Measurements from ENCODE around the gene ADCK1. TPM values are rescaled to one million over a fixed set of nuclear protein-coding genes. Genes with fewer than 3 reads are reported as not detected.

The ADCK1 gene
- total RNA-seq, 1 donor from 2014 or later = 4.5 TPM

- H3K27me3 ChIP-seq (ENCODE audit: control insufficient read depth, insufficient read depth, low read length) = no peaks in the 10 kb centered on the region
- DNase-seq (ENCODE audit: low read depth) (no peak), FAIRE-seq (no peak)
- no peak for TF ChIP-seq CTCF (IDR thresholded peaks at IDR 0.05; ENCODE audit: insufficient read depth, low read length, severe bottlenecking)
- no peak overlapping the region for H3K4me3 ChIP-seq (ENCODE audit: low read depth, low read length)
- H3K36me3 ChIP-seq (ENCODE audit: control insufficient read depth, insufficient read depth, low read length) = no peaks in the 10 kb centered on the region
Observed at GRCh38 chr14:77869340-77869739, 69.4 kb downstream of the ADCK1 start.

GRCh38 chr14:77870646-77871045 is 70.7 kb downstream of the ADCK1 start:
- FAIRE-seq (no peak), DNase-seq (ENCODE audit: low read depth) (no peak)
- H3K36me3 ChIP-seq (ENCODE audit: control insufficient read depth, insufficient read depth, low read length) = no peaks in the 10 kb centered on the region
- no peak overlapping the region for H3K4me3 ChIP-seq (ENCODE audit: low read depth, low read length)
- TF ChIP-seq CTCF (IDR thresholded peaks at IDR 0.05; ENCODE audit: insufficient read depth, low read length, severe bottlenecking) = no peak
- H3K27me3 ChIP-seq (ENCODE audit: control insufficient read depth, insufficient read depth, low read length) = no peaks in the 10 kb centered on the region

GRCh38 chr14:77872152-77872551 is 72.2 kb downstream of the ADCK1 start:
- Histone ChIP-seq H3K27me3 (ENCODE audit: control insufficient read depth, insufficient read depth, low read length) (no peaks in the 10 kb centered on the region), H3K4me3 (ENCODE audit: low read depth, low read length) (no peak overlapping the region), H3K36me3 (ENCODE audit: control insufficient read depth, insufficient read depth, low read length) (no peaks in the 10 kb centered on the region)
- no peak for TF ChIP-seq CTCF (IDR thresholded peaks at IDR 0.05; ENCODE audit: insufficient read depth, low read length, severe bottlenecking)
- DNase-seq (ENCODE audit: low read depth) (no peak), FAIRE-seq (no peak)

GRCh38 chr14:77872983-77873382 is 73.1 kb downstream of the ADCK1 start:
- Histone ChIP-seq H3K27me3 (ENCODE audit: control insufficient read depth, insufficient read depth, low read length) (no peaks in the 10 kb centered on the region), H3K36me3 (ENCODE audit: control insufficient read depth, insufficient read depth, low read length) (no peaks in the 10 kb centered on the region), H3K4me3 (ENCODE audit: low read depth, low read length) (no peak overlapping the region)
- no peak for DNase-seq (ENCODE audit: low read depth)
- FAIRE-seq = no peak
- TF ChIP-seq CTCF (IDR thresholded peaks at IDR 0.05; ENCODE audit: insufficient read depth, low read length, severe bottlenecking) = no peak

GRCh38 chr14:77878783-77879182 is 78.9 kb downstream of the ADCK1 start:
- FAIRE-seq = no peak
- no peak overlapping the region for H3K4me3 ChIP-seq (ENCODE audit: low read depth, low read length)
- H3K36me3 ChIP-seq (ENCODE audit: control insufficient read depth, insufficient read depth, low read length) = no peaks in the 10 kb centered on the region
- DNase-seq (ENCODE audit: low read depth) = no peak
- no peaks in the 10 kb centered on the region for H3K27me3 ChIP-seq (ENCODE audit: control insufficient read depth, insufficient read depth, low read length)
- no peak for TF ChIP-seq CTCF (IDR thresholded peaks at IDR 0.05; ENCODE audit: insufficient read depth, low read length, severe bottlenecking)

- H3K27me3 ChIP-seq (ENCODE audit: control insufficient read depth, insufficient read depth, low read length) = no peaks in the 10 kb centered on the region
- H3K36me3 ChIP-seq (ENCODE audit: control insufficient read depth, insufficient read depth, low read length) = no peaks in the 10 kb centered on the region
- no peak overlapping the region for H3K4me3 ChIP-seq (ENCODE audit: low read depth, low read length)
- TF ChIP-seq CTCF (IDR thresholded peaks at IDR 0.05; ENCODE audit: insufficient read depth, low read length, severe bottlenecking) = no peak
- DNase-seq (ENCODE audit: low read depth) (no peak), FAIRE-seq (no peak)
Observed at GRCh38 chr14:77880056-77880455, 80.1 kb downstream of the ADCK1 start.

Measured in bronchial epithelial cell (primary cell).